CD8-positive, alpha-beta memory T cell (primary cell): ENCODE measurements around the gene MACROD2. TPM values are rescaled to one million over a fixed set of nuclear protein-coding genes. Genes with fewer than 3 reads are reported as not detected.

Experiments used
- CTCF ChIA-PET: fragments of 350-600 bp; sonication (Branson Sonifier 250); formaldehyde crosslinking; loops from one replicate; lab custom pipeline; 2021; ENCODE audit warnings: antibody characterized with exemption; lab: Charles Lee
- POLR2A ChIA-PET: fragments of 350-600 bp; sonication (Branson Sonifier 250); formaldehyde crosslinking; loops from one replicate; lab custom pipeline; 2021; ENCODE audit warnings: antibody characterized with exemption; lab: Charles Lee
- DNase-seq, 5 donors: peaks; one replicate each; pipeline versions ENCODE4 v3.0.0 to v3.0.0-alpha.2; 2020 to 2022; ENCODE audit warnings: mixed read lengths in 1 of 5
- H3K27ac ChIP-seq: one replicate; pipeline ENCODE4 v1.7.0; 2013; ENCODE audit warnings: low read depth, mild to moderate bottlenecking, low read length, moderate library complexity
- H3K27me3 ChIP-seq: 2 replicates; pipeline ENCODE4 v1.7.0; 2013; ENCODE audit warnings: low read length, mild to moderate bottlenecking; ENCODE audit not compliant: insufficient read depth, poor library complexity, severe bottlenecking
- H3K36me3 ChIP-seq: 2 replicates; pipeline ENCODE4 v1.7.0; 2013; ENCODE audit warnings: mild to moderate bottlenecking, low read length, moderate library complexity; ENCODE audit not compliant: insufficient read depth
- H3K4me1 ChIP-seq: 2 replicates; pipeline ENCODE4 v1.7.0; 2013; ENCODE audit warnings: mild to moderate bottlenecking, low read length, moderate library complexity; ENCODE audit not compliant: insufficient read depth
- H3K4me3 ChIP-seq: 2 replicates; pipeline ENCODE4 v1.7.0; 2013; ENCODE audit warnings: mild to moderate bottlenecking, low read length
- H3K9me3 ChIP-seq: 2 replicates; pipeline ENCODE4 v1.7.0; 2013; ENCODE audit warnings: mild to moderate bottlenecking, low read length
- H3K27ac Mint-ChIP-seq, 8 donors: one replicate each; pipeline ENCODE4 v1.8.0; 2020 to 2021; ENCODE audit warnings: mixed read lengths in 8 of 8, mild to moderate bottlenecking in 6 of 8, inconsistent platforms in 3 of 8, moderate library complexity in 3 of 8
- H3K27me3 Mint-ChIP-seq, 2 donors: one replicate each; pipeline ENCODE4 v1.8.0; 2020 to 2021; ENCODE audit warnings: mixed read lengths in 2 of 2, mild to moderate bottlenecking in 1 of 2, moderate library complexity in 1 of 2
- H3K36me3 Mint-ChIP-seq, 3 donors: one replicate each; pipeline ENCODE4 v1.8.0; 2020 to 2021; ENCODE audit warnings: mixed read lengths in 3 of 3, inconsistent platforms in 1 of 3, mild to moderate bottlenecking in 1 of 3
- H3K4me1 Mint-ChIP-seq, 3 donors: one replicate each; pipeline ENCODE4 v1.8.0; 2020 to 2021; ENCODE audit warnings: mixed read lengths in 3 of 3, inconsistent platforms in 1 of 3, mild to moderate bottlenecking in 1 of 3
- H3K4me3 Mint-ChIP-seq, 7 donors: one replicate each; pipeline ENCODE4 v1.8.0; 2020 to 2021; ENCODE audit warnings: mixed read lengths in 7 of 7, mild to moderate bottlenecking in 6 of 7, moderate library complexity in 4 of 7, inconsistent platforms in 2 of 7
- H3K9me3 Mint-ChIP-seq, 5 donors: one replicate each; pipeline ENCODE4 v1.8.0; 2020 to 2022; ENCODE audit warnings: mixed read lengths in 5 of 5, mild to moderate bottlenecking in 3 of 5, moderate library complexity in 2 of 5, inconsistent platforms in 1 of 5
- polyA plus RNA-seq: library from polyadenylated mRNA; unstranded; fragments of 300-500 nt; fragmentation: Illumina TruSeq; gene quantifications from one replicate; pipeline ENCODE4 v1.2.3, GENCODE V29; 2021
- total RNA-seq, 2 experiments: library from RNA; stranded (reverse); gene quantifications; one replicate each; pipeline ENCODE4 v1.2.3, GENCODE V29; 2021

Gene MACROD2
- total and polyA plus RNA-seq, 3 experiments from 2014 or later: not detected

DNA sequence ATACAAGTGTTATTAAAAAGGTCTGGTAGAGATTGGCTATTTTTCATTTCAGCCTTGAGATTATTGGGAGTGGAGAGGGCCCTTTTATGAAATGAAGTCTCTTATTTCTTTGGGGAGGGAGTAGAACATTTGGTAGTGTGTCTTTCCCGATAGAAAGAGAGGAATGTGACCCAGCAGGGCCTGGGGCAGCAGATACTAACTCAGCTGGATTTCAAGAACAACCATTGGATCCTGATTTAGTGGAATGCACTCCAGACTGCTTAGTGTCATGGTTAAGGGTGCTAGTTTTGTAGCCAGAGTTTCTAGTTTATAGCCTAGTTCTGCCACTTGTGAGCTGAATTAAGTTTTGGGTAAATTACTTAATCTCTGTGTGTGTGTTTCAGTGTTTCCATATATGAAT, 360.5 kb downstream of the MACROD2 start:
- DNase-seq: no peak
- Mint-ChIP-seq H3K4me1 (no peaks in the 10 kb centered on the region), H3K4me3 (no peak overlapping the region), H3K9me3 (peaks cover 4 to 24% (median 8%) of the 10 kb centered on the region in 5 donors), H3K27me3 (no peaks in the 10 kb centered on the region), H3K36me3 (no peaks in the 10 kb centered on the region), H3K27ac (no peak overlapping the region)
- H3K36me3 ChIP-seq: no peaks in the 10 kb centered on the region
- H3K4me1 ChIP-seq: no peaks in the 10 kb centered on the region
- no peak overlapping the region for H3K4me3 ChIP-seq
- no peaks in the 10 kb centered on the region for H3K9me3 ChIP-seq
- no peak overlapping the region for H3K27ac ChIP-seq
- ChIA-PET CTCF (no interaction called here), POLR2A (no interaction called here)
- no peaks in the 10 kb centered on the region for H3K27me3 ChIP-seq

DNA sequence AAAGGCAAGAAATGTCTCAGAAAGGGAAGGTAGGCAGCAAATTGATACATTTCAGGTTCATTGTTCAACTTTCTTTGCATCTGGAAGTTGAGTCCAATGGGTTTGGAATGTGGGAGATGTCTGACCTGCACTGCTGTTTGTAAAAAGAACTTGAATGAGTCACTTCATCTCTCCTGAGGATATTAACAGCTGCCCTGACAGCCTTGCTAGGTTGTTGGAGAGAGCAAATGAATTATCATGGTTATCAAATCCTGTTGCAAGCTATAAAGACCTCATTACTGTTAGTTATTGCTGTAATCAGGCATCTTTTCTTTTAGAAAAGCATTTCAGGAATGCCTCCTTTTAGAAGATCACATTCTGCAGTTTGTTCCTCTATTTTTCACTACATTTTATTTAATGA, 365.1 kb downstream of the MACROD2 start:
- no peak for DNase-seq
- no peaks in the 10 kb centered on the region for H3K27me3 ChIP-seq
- no peaks in the 10 kb centered on the region for H3K4me1 Mint-ChIP-seq
- no peaks in the 10 kb centered on the region for H3K9me3 ChIP-seq
- CTCF ChIA-PET: no interaction called here
- no peaks in the 10 kb centered on the region for H3K36me3 ChIP-seq
- H3K4me1 ChIP-seq: no peaks in the 10 kb centered on the region
- H3K36me3 Mint-ChIP-seq: no peaks in the 10 kb centered on the region
- H3K27ac Mint-ChIP-seq: no peak overlapping the region
- peaks cover 7 to 16% (median 11%) of the 10 kb centered on the region in 5 donors for H3K9me3 Mint-ChIP-seq
- no peaks in the 10 kb centered on the region for H3K27me3 Mint-ChIP-seq
- no peak overlapping the region for H3K4me3 ChIP-seq
- no peak overlapping the region for H3K4me3 Mint-ChIP-seq
- POLR2A ChIA-PET: no interaction called here
- no peak overlapping the region for H3K27ac ChIP-seq

DNA sequence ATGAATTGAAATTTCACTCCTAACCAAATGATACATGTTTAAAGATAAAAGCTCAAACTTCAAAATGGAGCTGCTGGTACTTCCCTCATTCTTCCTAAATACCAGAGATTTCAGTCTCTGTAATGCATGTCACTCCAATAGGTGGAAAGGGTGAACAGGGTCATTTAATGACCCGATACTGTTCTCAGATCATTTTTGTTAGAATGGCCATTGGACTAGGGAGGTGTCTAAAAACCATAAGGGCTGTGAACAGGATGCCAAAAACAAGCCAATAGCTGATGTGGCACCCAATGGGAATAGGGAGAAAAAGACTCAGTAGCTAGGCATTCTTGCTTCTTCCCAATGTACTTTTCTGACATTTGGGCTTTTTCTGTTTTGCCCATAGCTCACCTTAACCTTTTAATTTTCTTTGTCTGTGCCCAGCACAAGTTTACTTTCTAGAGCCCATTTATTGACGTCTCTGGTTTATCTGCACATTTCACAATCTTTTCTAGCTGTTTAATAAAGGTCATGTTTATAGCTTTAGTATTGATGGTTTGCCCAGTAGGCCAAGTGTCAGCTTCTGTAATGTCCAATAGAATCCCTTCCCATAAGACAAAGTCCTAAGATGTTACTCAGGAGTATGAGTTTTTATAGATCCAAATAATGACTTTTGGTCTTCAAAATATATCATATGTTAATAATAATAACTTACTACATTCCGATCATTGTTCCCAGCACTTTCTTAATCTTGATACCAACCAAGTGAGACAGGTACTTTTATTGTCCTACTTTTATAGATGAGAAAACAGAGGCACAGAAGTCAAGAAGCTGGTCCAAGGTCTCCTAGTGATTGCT, 366.4 kb downstream of the MACROD2 start:
- H3K27ac Mint-ChIP-seq: no peak overlapping the region
- H3K9me3 Mint-ChIP-seq: peaks cover 10 to 20% (median 13%) of the 10 kb centered on the region in 5 donors
- Histone ChIP-seq H3K36me3 (no peaks in the 10 kb centered on the region), H3K27me3 (no peaks in the 10 kb centered on the region), H3K4me3 (no peak overlapping the region), H3K9me3 (no peaks in the 10 kb centered on the region), H3K27ac (no peak overlapping the region), H3K4me1 (no peaks in the 10 kb centered on the region)
- CTCF ChIA-PET: no interaction called here
- no peaks in the 10 kb centered on the region for H3K4me1 Mint-ChIP-seq
- no peak overlapping the region for H3K4me3 Mint-ChIP-seq
- DNase-seq: no peak
- POLR2A ChIA-PET: no interaction called here
- no peaks in the 10 kb centered on the region for H3K27me3 Mint-ChIP-seq
- no peaks in the 10 kb centered on the region for H3K36me3 Mint-ChIP-seq

DNA sequence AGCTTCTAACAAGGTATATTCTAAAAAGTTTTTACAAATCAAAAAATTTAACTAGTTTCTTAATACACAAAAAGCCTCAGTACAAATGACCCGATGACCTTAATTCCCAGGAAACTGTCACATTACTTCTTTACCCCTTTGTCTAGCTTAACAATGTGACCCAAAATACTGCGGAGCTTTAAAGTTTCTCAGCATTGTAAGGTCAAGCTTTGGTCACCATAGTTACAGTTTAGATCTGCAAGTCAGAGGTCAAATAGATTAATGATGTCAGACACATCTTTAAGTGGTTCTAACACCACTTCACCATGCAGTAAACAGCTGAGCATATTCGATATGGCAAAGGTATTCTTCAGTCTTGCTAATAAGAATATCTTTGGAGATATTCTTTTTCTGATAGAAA, 378.9 kb downstream of the MACROD2 start:
- ChIA-PET POLR2A (no interaction called here), CTCF (no interaction called here)
- Mint-ChIP-seq H3K4me1 (no peaks in the 10 kb centered on the region), H3K27me3 (peaks cover 0 to 4% of the 10 kb centered on the region in 2 donors), H3K9me3 (peaks cover 0 to 33% (median 4%) of the 10 kb centered on the region in 5 donors), H3K4me3 (no peak overlapping the region), H3K27ac (no peak overlapping the region), H3K36me3 (no peaks in the 10 kb centered on the region)
- Histone ChIP-seq H3K27ac (no peak overlapping the region), H3K4me1 (no peaks in the 10 kb centered on the region), H3K36me3 (no peaks in the 10 kb centered on the region), H3K9me3 (peaks cover 3% of the 10 kb centered on the region), H3K27me3 (no peaks in the 10 kb centered on the region), H3K4me3 (no peak overlapping the region)
- DNase-seq: no peak

DNA sequence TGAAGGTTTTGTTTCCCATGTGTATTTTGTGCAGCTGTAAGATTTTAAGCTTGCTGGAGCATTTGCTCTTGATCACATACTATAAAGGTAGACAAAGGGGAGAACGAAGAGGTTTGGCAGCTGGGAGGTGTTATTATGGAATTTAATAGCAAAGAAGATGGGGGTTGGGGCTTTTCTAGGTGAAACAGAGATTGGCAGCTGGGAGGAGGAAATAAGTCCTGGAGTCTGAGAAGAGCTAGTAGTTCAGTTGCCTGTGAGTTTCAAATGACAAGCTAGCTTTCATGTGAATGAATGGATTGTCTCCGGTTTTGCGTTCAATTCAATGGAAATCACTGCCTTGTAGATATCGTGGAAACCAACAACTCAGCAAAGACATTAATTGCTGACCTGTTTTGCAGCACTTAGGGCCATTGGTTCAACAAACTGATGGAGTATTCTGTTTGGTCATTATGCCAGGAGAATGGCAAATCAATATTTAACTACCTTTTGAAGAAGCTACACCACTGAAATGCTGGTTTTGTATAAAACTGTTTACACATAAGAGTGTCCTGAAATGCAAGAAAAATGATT, 380.2 kb downstream of the MACROD2 start:
- H3K27me3 Mint-ChIP-seq: peaks cover 0 to 4% of the 10 kb centered on the region in 2 donors
- H3K4me3 Mint-ChIP-seq: no peak overlapping the region
- Histone ChIP-seq H3K4me3 (no peak overlapping the region), H3K27ac (no peak overlapping the region), H3K4me1 (no peaks in the 10 kb centered on the region), H3K9me3 (peaks cover 3% of the 10 kb centered on the region), H3K27me3 (no peaks in the 10 kb centered on the region), H3K36me3 (no peaks in the 10 kb centered on the region)
- H3K27ac Mint-ChIP-seq: no peak overlapping the region
- POLR2A ChIA-PET: no interaction called here
- CTCF ChIA-PET: no interaction called here
- H3K4me1 Mint-ChIP-seq: no peaks in the 10 kb centered on the region
- no peaks in the 10 kb centered on the region for H3K36me3 Mint-ChIP-seq
- DNase-seq: no peak
- H3K9me3 Mint-ChIP-seq: peaks cover 0 to 34% (median 4%) of the 10 kb centered on the region in 5 donors

DNA sequence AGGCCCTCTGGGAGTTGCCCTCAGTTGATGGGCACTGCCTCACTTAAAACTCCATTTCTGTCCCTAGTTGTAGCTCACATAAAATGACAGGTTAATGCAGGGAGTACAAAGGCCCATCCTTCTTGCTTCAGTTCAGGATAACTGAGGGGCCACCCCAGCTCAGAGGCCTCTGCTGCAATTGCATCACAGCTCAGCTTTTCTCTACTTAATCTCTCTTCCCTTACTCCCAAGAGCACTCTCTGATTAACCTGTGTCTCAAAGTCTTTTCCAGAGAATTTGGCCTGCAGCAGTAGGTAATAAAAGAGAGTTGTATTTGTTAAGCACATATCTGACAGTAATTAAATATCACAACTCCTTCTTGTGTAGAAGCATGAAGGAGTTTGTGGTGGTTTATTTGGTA, 383.0 kb downstream of the MACROD2 start:
- H3K4me3 Mint-ChIP-seq: no peak overlapping the region
- H3K9me3 Mint-ChIP-seq: peaks cover 0 to 40% (median 10%) of the 10 kb centered on the region in 5 donors
- no peaks in the 10 kb centered on the region for H3K36me3 ChIP-seq
- H3K9me3 ChIP-seq: peaks cover 3% of the 10 kb centered on the region
- no peaks in the 10 kb centered on the region for H3K4me1 Mint-ChIP-seq
- CTCF ChIA-PET: no interaction called here
- DNase-seq: no peak
- no peak overlapping the region for H3K27ac Mint-ChIP-seq
- H3K4me3 ChIP-seq: no peak overlapping the region
- H3K4me1 ChIP-seq: no peaks in the 10 kb centered on the region
- H3K27me3 ChIP-seq: no peaks in the 10 kb centered on the region
- no peaks in the 10 kb centered on the region for H3K27me3 Mint-ChIP-seq
- no peak overlapping the region for H3K27ac ChIP-seq
- no peaks in the 10 kb centered on the region for H3K36me3 Mint-ChIP-seq
- POLR2A ChIA-PET: no interaction called here

DNA sequence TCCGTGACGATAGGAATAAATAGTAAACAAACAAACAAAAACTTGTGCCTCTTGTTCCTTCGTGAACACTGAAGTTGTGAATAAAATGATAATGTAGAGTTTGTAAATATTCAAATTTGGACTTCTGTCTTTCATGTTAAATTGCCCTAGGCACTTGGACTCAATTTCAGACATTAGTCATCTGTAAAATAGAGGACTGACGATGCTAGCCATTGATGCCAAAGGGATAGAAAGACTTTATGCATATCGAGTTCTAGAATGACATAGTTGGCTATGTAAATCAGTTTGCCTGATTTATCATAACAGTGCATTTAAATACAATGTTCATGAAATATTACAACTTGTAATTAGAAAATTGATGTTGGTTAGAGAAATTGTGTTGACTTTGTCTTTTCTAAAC, 388.0 kb downstream of the MACROD2 start:
- Histone ChIP-seq H3K36me3 (no peaks in the 10 kb centered on the region), H3K27me3 (no peaks in the 10 kb centered on the region), H3K4me3 (no peak overlapping the region), H3K4me1 (no peaks in the 10 kb centered on the region), H3K27ac (no peak overlapping the region), H3K9me3 (no peaks in the 10 kb centered on the region)
- ChIA-PET CTCF (no interaction called here), POLR2A (no interaction called here)
- Mint-ChIP-seq H3K27ac (no peak overlapping the region), H3K9me3 (peaks cover 4 to 39% (median 21%) of the 10 kb centered on the region in 5 donors), H3K4me3 (no peak overlapping the region), H3K36me3 (no peaks in the 10 kb centered on the region), H3K4me1 (no peaks in the 10 kb centered on the region), H3K27me3 (no peaks in the 10 kb centered on the region)
- no peak for DNase-seq

DNA sequence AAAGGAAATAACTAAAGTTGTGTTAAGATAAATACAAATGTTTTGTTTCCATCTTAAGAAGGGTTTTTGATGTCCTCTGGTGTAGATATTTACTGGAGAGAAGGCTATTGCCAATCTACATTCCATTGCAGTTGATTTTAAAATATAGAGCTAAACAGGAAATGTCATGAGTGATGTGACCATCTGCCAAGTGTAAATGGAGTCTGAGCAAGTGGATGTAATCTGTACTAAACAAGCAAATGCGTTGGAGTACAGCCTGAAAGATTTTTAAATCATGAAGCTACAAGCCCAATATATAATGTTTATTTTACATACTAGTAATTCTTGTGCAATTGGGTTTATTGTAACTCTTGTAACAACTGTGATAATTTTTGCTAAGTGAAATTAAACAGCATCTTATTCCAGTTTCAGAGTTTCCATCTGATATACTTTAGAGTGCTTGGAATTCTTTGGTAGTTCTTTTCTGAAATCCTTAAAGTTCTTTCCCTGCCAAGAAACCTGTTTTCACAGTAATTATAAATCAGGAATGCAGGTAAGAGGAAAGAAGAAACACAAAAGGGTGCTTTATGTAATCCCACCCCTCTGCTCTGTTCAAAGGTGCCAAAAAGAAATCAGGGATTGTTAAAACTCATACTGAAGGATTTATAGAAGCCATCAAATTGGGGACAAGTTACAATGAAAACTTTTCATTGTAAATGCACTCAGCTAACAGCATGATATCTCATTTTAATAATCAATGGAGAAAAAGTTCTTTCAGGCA, 389.3 kb downstream of the MACROD2 start:
- Histone ChIP-seq H3K27ac (no peak overlapping the region), H3K4me3 (no peak overlapping the region), H3K4me1 (no peaks in the 10 kb centered on the region), H3K36me3 (no peaks in the 10 kb centered on the region), H3K9me3 (no peaks in the 10 kb centered on the region), H3K27me3 (no peaks in the 10 kb centered on the region)
- Mint-ChIP-seq H3K4me3 (no peak overlapping the region), H3K4me1 (no peaks in the 10 kb centered on the region), H3K27ac (no peak overlapping the region), H3K9me3 (peaks cover 6 to 42% (median 23%) of the 10 kb centered on the region in 5 donors), H3K27me3 (no peaks in the 10 kb centered on the region), H3K36me3 (no peaks in the 10 kb centered on the region)
- CTCF ChIA-PET: no interaction called here
- DNase-seq: no peak
- POLR2A ChIA-PET: no interaction called here
